Smooth muscle cell (in vitro differentiated cells): Measurements from ENCODE around the gene SLFN12. TPM values are rescaled to one million over a fixed set of nuclear protein-coding genes. Genes with fewer than 3 reads are reported as not detected.
"Not testable (repeated sequence)": the region's sequence is repeated elsewhere in the genome, so short reads cannot be mapped to it uniquely, and the experiment has no call there.

Experiments
- DNase-seq: peaks from one replicate; lab custom pipeline; 2025; ENCODE audit not compliant: unreplicated experiment; lab: John Stamatoyannopoulos, UW
- H2AFZ ChIP-seq: fragments of 200-600 bp; sonication (generic); 2 replicates; pipeline ENCODE4 v1.6.0; 2016; ENCODE audit warnings: antibody characterized with exemption, low read depth, mild to moderate bottlenecking
- H3F3A ChIP-seq: fragments of 200-600 bp; sonication (generic); 2 replicates; pipeline ENCODE4 v1.6.0; 2017; ENCODE audit warnings: antibody characterized with exemption, low read depth
- H3K27ac ChIP-seq: fragments of 200-600 bp; sonication (generic); 2 replicates; pipeline ENCODE4 v1.5.1; 2016; ENCODE audit warnings: low read depth, mild to moderate bottlenecking
- H3K27me3 ChIP-seq: fragments of 200-600 bp; sonication (generic); 2 replicates; pipeline ENCODE4 v1.6.1; 2016; ENCODE audit warnings: low read depth, mild to moderate bottlenecking
- H3K36me3 ChIP-seq: fragments of 200-600 bp; sonication (generic); 2 replicates; pipeline ENCODE4 v1.5.1; 2016; ENCODE audit warnings: low read depth
- H3K4me1 ChIP-seq: fragments of 200-600 bp; sonication (generic); 2 replicates; pipeline ENCODE4 v1.5.1; 2016; ENCODE audit warnings: low read depth
- H3K4me2 ChIP-seq: fragments of 200-600 bp; sonication (generic); 2 replicates; pipeline ENCODE4 v1.6.0; 2016; ENCODE audit warnings: mild to moderate bottlenecking
- H3K4me3 ChIP-seq: fragments of 200-600 bp; sonication (generic); 2 replicates; pipeline ENCODE4 v1.5.1; 2016; ENCODE audit warnings: mild to moderate bottlenecking
- H3K79me2 ChIP-seq: fragments of 200-600 bp; sonication (generic); 2 replicates; pipeline ENCODE4 v1.6.0; 2016; ENCODE audit warnings: low read depth, mild to moderate bottlenecking
- H3K9ac ChIP-seq: fragments of 200-600 bp; sonication (generic); 2 replicates; pipeline ENCODE4 v1.6.0; 2016; ENCODE audit warnings: low read depth
- H3K9me3 ChIP-seq: fragments of 200-600 bp; sonication (generic); replicated peaks from 2 replicates; pipeline ENCODE4 v1.5.1; 2016; ENCODE audit warnings: low read depth
- H4K20me1 ChIP-seq: fragments of 200-600 bp; sonication (generic); 2 replicates; pipeline ENCODE4 v1.6.0; 2016; ENCODE audit warnings: low read depth
- WGBS: methylation state at CpG from one replicate; pipeline ENCODE4 v1.1.7; 2016; ENCODE audit warnings: low lambda C conversion rate; 5-methylcytosine and 5-hydroxymethylcytosine counted together
- polyA plus RNA-seq: library from polyadenylated mRNA; unstranded; fragments of >200 nt; fragmentation: Nextera tagmentation; extraction: Ambion mirVana; gene quantifications from 2 replicates; pipeline ENCODE4 v1.2.1, GENCODE V29; 2016
- total RNA-seq: library from RNA; depleted of rRNA; stranded (reverse); fragments of >200 nt; gene quantifications from 2 replicates; pipeline ENCODE4 v1.2.3, GENCODE V29; 2014
- TF ChIP-seq, protein P1 (sequence below): fragments of 200-600 bp; sonication (generic); IDR thresholded peaks from 2 replicates; pipeline ENCODE4 v1.5.1; 2017; ENCODE audit warnings: borderline replicate concordance, mild to moderate bottlenecking, antibody characterized with exemption; ENCODE audit not compliant: insufficient read depth, poor library complexity, severe bottlenecking

Gene SLFN12
- total and polyA plus RNA-seq, 2 experiments from 2014 or later, result 2.8 to 14.3 TPM

- H2AFZ ChIP-seq, result no peak overlapping the region
- H3K4me2 ChIP-seq, result peak overlapping the region; percentile 74
- no peaks in the 10 kb centered on the region for H3K36me3 ChIP-seq
These were observed 28.1 kb upstream of the SLFN12 start for GRCh38 chr17:35460354-35460851.

GRCh38 chr17:35454035-35454434, 21.7 kb upstream of the SLFN12 start:
- H3K9me3 ChIP-seq, result not testable (repeated sequence)
- peaks cover 25% of the 10 kb centered on the region for H3K27me3 ChIP-seq

More at GRCh38 chr17:35460354-35460851, 28.1 kb upstream of the SLFN12 start:
- TF ChIP-seq, protein P1, sequence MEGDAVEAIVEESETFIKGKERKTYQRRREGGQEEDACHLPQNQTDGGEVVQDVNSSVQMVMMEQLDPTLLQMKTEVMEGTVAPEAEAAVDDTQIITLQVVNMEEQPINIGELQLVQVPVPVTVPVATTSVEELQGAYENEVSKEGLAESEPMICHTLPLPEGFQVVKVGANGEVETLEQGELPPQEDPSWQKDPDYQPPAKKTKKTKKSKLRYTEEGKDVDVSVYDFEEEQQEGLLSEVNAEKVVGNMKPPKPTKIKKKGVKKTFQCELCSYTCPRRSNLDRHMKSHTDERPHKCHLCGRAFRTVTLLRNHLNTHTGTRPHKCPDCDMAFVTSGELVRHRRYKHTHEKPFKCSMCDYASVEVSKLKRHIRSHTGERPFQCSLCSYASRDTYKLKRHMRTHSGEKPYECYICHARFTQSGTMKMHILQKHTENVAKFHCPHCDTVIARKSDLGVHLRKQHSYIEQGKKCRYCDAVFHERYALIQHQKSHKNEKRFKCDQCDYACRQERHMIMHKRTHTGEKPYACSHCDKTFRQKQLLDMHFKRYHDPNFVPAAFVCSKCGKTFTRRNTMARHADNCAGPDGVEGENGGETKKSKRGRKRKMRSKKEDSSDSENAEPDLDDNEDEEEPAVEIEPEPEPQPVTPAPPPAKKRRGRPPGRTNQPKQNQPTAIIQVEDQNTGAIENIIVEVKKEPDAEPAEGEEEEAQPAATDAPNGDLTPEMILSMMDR, result no peak
- no peak overlapping the region for H3K27ac ChIP-seq
- no peaks in the 10 kb centered on the region for H3K9me3 ChIP-seq
- H3F3A ChIP-seq, result no peaks in the 10 kb centered on the region
- WGBS, result 16% methylated on average over 42 of the region's 44 CpGs
- no peak for DNase-seq
- no peak overlapping the region for H3K9ac ChIP-seq
- no peaks in the 10 kb centered on the region for H3K4me1 ChIP-seq
- H3K27me3 ChIP-seq, result peaks cover 64% of the 10 kb centered on the region
- H3K79me2 ChIP-seq, result no peaks in the 10 kb centered on the region
- H4K20me1 ChIP-seq, result no peaks in the 10 kb centered on the region
- peak overlapping the region; percentile 35 for H3K4me3 ChIP-seq

DNA sequence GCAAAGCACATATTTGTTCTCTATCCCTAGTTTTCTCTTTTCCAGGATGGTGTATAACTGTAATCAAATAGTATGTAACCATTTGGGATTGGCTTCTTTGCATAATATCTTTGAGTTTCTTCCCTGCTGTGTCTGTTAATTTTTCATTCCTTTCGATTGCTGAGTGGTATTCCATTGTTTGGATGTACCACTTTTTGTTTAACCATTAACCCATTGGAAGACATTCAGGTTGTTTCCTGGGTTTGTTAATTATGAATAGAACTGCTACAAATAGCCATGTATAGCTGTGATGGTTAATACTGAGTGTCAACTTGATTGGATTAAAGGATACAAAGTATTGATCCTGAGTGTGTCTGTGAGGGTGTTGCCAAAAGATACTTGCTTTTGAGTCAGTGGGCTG, 20.9 kb upstream of the SLFN12 start:
- Histone ChIP-seq H3K4me1 (no peaks in the 10 kb centered on the region), H3K79me2 (no peaks in the 10 kb centered on the region), H3K9me3 (no peaks in the 10 kb centered on the region), H3K27ac (no peak overlapping the region), H3F3A (no peaks in the 10 kb centered on the region), H3K4me3 (no peak overlapping the region), H3K9ac (no peak overlapping the region), H2AFZ (no peak overlapping the region), H3K4me2 (no peak overlapping the region), H3K27me3 (peaks cover 17% of the 10 kb centered on the region), H3K36me3 (no peaks in the 10 kb centered on the region), H4K20me1 (no peaks in the 10 kb centered on the region)
- TF ChIP-seq, protein P1, result no peak
- DNase-seq, result no peak
- WGBS, result 83% methylated on average over 1 of the region's 1 CpG

More at GRCh38 chr17:35454035-35454434, 21.7 kb upstream of the SLFN12 start:
- WGBS, result 74% methylated on average over 5 of the region's 5 CpGs
- H3K4me2 ChIP-seq, H3K36me3 ChIP-seq, H3K4me1 ChIP-seq, H3K79me2 ChIP-seq, H3F3A ChIP-seq, H4K20me1 ChIP-seq, H3K9ac ChIP-seq, DNase-seq, H3K4me3 ChIP-seq, H3K27ac ChIP-seq, H2AFZ ChIP-seq: not testable (repeated sequence)

DNA sequence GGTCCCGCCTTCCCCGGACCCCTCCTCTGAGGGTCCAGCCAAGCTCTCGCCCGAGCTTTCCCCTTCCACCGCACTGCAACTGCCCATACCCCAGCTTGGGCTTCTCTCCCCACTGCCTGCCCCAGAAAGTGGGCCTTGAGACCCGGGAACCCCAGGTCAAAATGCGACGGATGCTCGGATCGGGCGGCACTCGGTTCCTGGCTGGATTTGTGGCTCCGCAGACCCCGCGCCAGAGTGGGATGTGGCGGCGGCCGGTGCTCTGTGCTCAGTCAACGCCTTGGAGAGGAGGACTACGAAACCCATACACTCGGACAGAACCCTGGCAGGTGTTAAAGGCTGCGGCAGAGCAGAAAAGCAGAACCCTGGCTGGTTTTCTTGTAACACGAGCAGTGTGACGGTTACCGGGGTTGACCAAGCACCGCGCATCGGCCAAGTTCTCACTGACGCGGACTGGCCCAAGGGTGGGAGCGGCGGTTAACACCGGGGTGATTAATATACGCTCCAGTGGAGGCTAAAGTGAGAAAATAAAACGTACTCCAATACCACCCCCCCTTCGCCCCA, 17.2 kb upstream of the SLFN12 start:
- H3K9me3 ChIP-seq, result no peaks in the 10 kb centered on the region
- peaks cover 4% of the 10 kb centered on the region for H3K4me1 ChIP-seq
- H3K27ac ChIP-seq, result no peak overlapping the region
- TF ChIP-seq, protein P1, result no peak
- no peak for DNase-seq
- no peaks in the 10 kb centered on the region for H3K36me3 ChIP-seq
- H2AFZ ChIP-seq, result peak overlapping the region; percentile 4
- H3K9ac ChIP-seq, result no peak overlapping the region
- H3K27me3 ChIP-seq, result peaks cover 12% of the 10 kb centered on the region
- 51% methylated on average over 35 of the region's 36 CpGs for WGBS
- H3K4me2 ChIP-seq, result peak overlapping the region; percentile 86
- H3K79me2 ChIP-seq, result no peaks in the 10 kb centered on the region
- no peak overlapping the region for H3K4me3 ChIP-seq
- no peaks in the 10 kb centered on the region for H4K20me1 ChIP-seq
- H3F3A ChIP-seq, result no peaks in the 10 kb centered on the region
